Fibroblast of lung (primary cell): ENCODE measurements around the gene TSR2. TPM values are rescaled to one million over a fixed set of nuclear protein-coding genes. Genes with fewer than 3 reads are reported as not detected.
A peak's percentile ranks its signal among the peaks of the same experiment; 100 is the strongest.

Source experiments
- DNase-seq, 2 donors: peaks; one replicate each; pipeline versions ENCODE4 v3.0.0 to v3.0.0-alpha.2; 2010; ENCODE audit warnings: low read depth in 2 of 2
- H2AFZ ChIP-seq: 2 replicates; pipeline ENCODE4 v1.5.1; 2012; ENCODE audit warnings: low read length, control low read depth, inconsistent platforms
- H3K27ac ChIP-seq: 2 replicates; pipeline ENCODE4 v1.5.1; 2011; ENCODE audit warnings: low read length, control low read depth; ENCODE audit not compliant: insufficient read depth
- H3K27me3 ChIP-seq: 2 replicates; pipeline ENCODE4 v1.5.1; 2011; ENCODE audit warnings: mild to moderate bottlenecking, low read length; ENCODE audit not compliant: control insufficient read depth, insufficient read depth
- H3K36me3 ChIP-seq: 2 replicates; pipeline ENCODE4 v1.5.1; 2011; ENCODE audit warnings: low read length; ENCODE audit not compliant: control insufficient read depth, insufficient read depth
- H3K4me1 ChIP-seq: 2 replicates; pipeline ENCODE4 v1.5.1; 2011; ENCODE audit warnings: low read length; ENCODE audit not compliant: control insufficient read depth, insufficient read depth; ENCODE audit errors: extremely low read depth
- H3K4me2 ChIP-seq: 2 replicates; pipeline ENCODE4 v1.5.1; 2011; ENCODE audit warnings: low read length, control low read depth; ENCODE audit not compliant: insufficient read depth; ENCODE audit errors: extremely low read depth
- H3K4me3 ChIP-seq, 4 experiments: fragments of 200-600 bp in 1 of 4; sonication (generic) in 1 of 4; replicated peaks in 1 of 4; 2 replicates each; pipeline ENCODE4 v1.5.1; 2011 to 2016; ENCODE audit warnings: low read length in 4 of 4, low read depth in 3 of 4, mild to moderate bottlenecking in 3 of 4, control low read depth in 2 of 4, inconsistent platforms in 1 of 4, mixed read lengths in 1 of 4; ENCODE audit not compliant: insufficient read depth in 1 of 4; ENCODE audit errors: control extremely low read depth in 1 of 4
- H3K79me2 ChIP-seq: 2 replicates; pipeline ENCODE4 v1.5.1; 2012; ENCODE audit warnings: mild to moderate bottlenecking, low read length, inconsistent platforms; ENCODE audit not compliant: control insufficient read depth, insufficient read depth
- H3K9ac ChIP-seq: 2 replicates; pipeline ENCODE4 v1.5.1; 2011; ENCODE audit warnings: mild to moderate bottlenecking, low read length, control low read depth; ENCODE audit not compliant: insufficient read depth
- H3K9me3 ChIP-seq: 2 replicates; pipeline ENCODE4 v1.5.1; 2012; ENCODE audit warnings: low read depth, low read length; ENCODE audit not compliant: control insufficient read depth, insufficient read depth
- H4K20me1 ChIP-seq: 2 replicates; pipeline ENCODE4 v1.5.1; 2011; ENCODE audit warnings: low read length; ENCODE audit not compliant: control insufficient read depth, insufficient read depth; ENCODE audit errors: extremely low read depth
- EZH2 ChIP-seq: IDR thresholded peaks from 2 replicates; pipeline ENCODE4 v1.5.1; 2012; ENCODE audit warnings: low read length, control low read depth, mild to moderate bottlenecking; ENCODE audit errors: missing control alignments
- polyA plus RNA-seq, 2 donors: library from polyadenylated mRNA; depleted of rRNA in 1 of 2; stranded (reverse) in 1 of 2; unstranded in 1 of 2; fragments of >200 nt; gene quantifications; 2 replicates each; pipeline ENCODE4 v1.2.1, GENCODE V29; 2011 to 2012; ENCODE audit warnings: missing spikeins in 1 of 2
- total RNA-seq: library from RNA; depleted of rRNA; stranded (reverse); fragments of >200 nt; gene quantifications from 2 replicates; pipeline ENCODE4 v1.2.1, GENCODE V29; 2014
- TF ChIP-seq, protein P1 (sequence below), 2 donors: IDR thresholded peaks in 1 of 2; conservative IDR thresholded peaks in 1 of 2; 1 replicate in 1 of 2; 2 replicates in 1 of 2; pipeline ENCODE4 v1.5.1; 2011 to 2012; ENCODE audit warnings: low read length in 2 of 2, control low read depth in 1 of 2, inconsistent platforms in 1 of 2, low read depth in 1 of 2, mild to moderate bottlenecking in 1 of 2

The TSR2 gene
- total and polyA plus RNA-seq, 2 donors (not counting 1 experiment from before 2014, with no cell fraction given) = 15.2 to 25.8 TPM

DNA sequence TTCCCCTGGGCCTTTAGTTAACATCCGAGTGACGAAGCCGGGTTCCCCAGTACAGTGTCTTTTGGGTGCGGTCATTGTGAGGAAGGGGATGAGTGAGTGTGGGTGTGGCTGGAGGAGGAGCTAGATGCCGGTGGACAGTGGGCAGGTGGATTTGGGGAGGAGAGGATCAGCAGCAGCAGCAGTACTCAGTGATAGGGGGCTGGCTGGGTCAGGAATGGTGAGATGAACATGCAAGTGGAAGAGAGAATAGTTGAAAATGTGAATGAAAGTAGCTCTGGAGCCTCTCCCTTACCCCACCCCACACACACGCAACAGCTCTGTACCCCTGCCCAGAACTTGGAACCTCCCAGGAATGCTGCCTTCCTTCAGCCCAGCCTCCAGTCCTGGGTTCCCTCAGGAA is 4.5 kb downstream of the TSR2 start:
- Histone ChIP-seq H4K20me1 (no peaks in the 10 kb centered on the region), H2AFZ (no peak overlapping the region), H3K27ac (no peak overlapping the region), H3K9me3 (no peaks in the 10 kb centered on the region), H3K36me3 (peaks cover 2% of the 10 kb centered on the region), H3K4me1 (no peaks in the 10 kb centered on the region), H3K4me2 (no peak overlapping the region), H3K9ac (no peak overlapping the region), H3K4me3 (no peak overlapping the region), H3K79me2 (peaks cover 23% of the 10 kb centered on the region), H3K27me3 (no peaks in the 10 kb centered on the region)
- DNase-seq = no peak
- TF ChIP-seq EZH2 = no peak
- TF ChIP-seq, protein P1, sequence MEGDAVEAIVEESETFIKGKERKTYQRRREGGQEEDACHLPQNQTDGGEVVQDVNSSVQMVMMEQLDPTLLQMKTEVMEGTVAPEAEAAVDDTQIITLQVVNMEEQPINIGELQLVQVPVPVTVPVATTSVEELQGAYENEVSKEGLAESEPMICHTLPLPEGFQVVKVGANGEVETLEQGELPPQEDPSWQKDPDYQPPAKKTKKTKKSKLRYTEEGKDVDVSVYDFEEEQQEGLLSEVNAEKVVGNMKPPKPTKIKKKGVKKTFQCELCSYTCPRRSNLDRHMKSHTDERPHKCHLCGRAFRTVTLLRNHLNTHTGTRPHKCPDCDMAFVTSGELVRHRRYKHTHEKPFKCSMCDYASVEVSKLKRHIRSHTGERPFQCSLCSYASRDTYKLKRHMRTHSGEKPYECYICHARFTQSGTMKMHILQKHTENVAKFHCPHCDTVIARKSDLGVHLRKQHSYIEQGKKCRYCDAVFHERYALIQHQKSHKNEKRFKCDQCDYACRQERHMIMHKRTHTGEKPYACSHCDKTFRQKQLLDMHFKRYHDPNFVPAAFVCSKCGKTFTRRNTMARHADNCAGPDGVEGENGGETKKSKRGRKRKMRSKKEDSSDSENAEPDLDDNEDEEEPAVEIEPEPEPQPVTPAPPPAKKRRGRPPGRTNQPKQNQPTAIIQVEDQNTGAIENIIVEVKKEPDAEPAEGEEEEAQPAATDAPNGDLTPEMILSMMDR (conservative IDR thresholded peaks at IDR 0.05 in 1 of 2, IDR thresholded peaks at IDR 0.05 in 1 of 2; ENCODE audit: low read depth in 1 of 2, low read length in 2 of 2) = no peak

GRCh38 chrX:54446084-54446483 is 5.9 kb downstream of the TSR2 start:
- TF ChIP-seq, protein P1 (conservative IDR thresholded peaks at IDR 0.05 in 1 of 2, IDR thresholded peaks at IDR 0.05 in 1 of 2; ENCODE audit: low read depth in 1 of 2, low read length in 2 of 2) = no peak
- TF ChIP-seq EZH2 = no peak

DNA sequence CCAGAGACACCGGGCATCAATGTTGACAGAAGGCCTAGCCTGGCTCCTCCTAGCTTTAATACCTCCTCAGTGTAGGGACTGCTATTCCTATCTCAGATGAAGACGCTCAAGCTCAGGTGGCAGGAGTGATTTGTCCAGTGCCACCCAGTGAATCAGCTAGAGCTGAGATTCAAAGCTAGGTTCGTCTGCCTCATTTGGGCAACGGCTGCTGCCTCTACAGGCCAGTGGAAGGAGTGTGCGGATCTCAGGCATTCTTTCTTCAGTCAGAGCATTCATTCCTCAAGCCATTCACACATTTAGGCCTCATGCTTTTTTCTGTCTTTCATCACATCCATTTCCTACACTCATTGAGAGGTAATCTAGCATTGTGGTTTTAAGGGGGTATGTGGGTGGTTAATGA is 7.3 kb downstream of the TSR2 start:
- Histone ChIP-seq H3K79me2 (peaks cover 4% of the 10 kb centered on the region), H2AFZ (no peak overlapping the region), H3K9me3 (no peaks in the 10 kb centered on the region), H3K4me3 (no peak overlapping the region), H4K20me1 (no peaks in the 10 kb centered on the region), H3K9ac (no peak overlapping the region), H3K4me2 (no peak overlapping the region), H3K27ac (no peak overlapping the region), H3K36me3 (peaks cover 2% of the 10 kb centered on the region), H3K4me1 (no peaks in the 10 kb centered on the region), H3K27me3 (no peaks in the 10 kb centered on the region)
- TF ChIP-seq, protein P1 (conservative IDR thresholded peaks at IDR 0.05 in 1 of 2, IDR thresholded peaks at IDR 0.05 in 1 of 2; ENCODE audit: low read depth in 1 of 2, low read length in 2 of 2) = peak in 1 of 2 donors; percentile 18
- TF ChIP-seq EZH2 = no peak
- DNase-seq = peak; percentile 2 to 21

More at GRCh38 chrX:54446084-54446483, 5.9 kb downstream of the TSR2 start:
- Histone ChIP-seq H2AFZ (no peak overlapping the region), H3K4me3 (no peak overlapping the region), H3K4me2 (no peak overlapping the region), H3K79me2 (peaks cover 16% of the 10 kb centered on the region), H3K27me3 (no peaks in the 10 kb centered on the region), H3K4me1 (no peaks in the 10 kb centered on the region), H3K9me3 (no peaks in the 10 kb centered on the region), H3K27ac (no peak overlapping the region), H4K20me1 (no peaks in the 10 kb centered on the region), H3K9ac (no peak overlapping the region), H3K36me3 (peaks cover 2% of the 10 kb centered on the region)
- no peak for DNase-seq
